GM19438 (cell line): ENCODE measurements around the gene RERE.

ENCODE experiments used
- ATAC-seq: cut with Tn5 transposase; IDR thresholded peaks from one replicate; pipeline ENCODE4 v1.9.1; 2021; ENCODE audit warnings: low read depth; ENCODE audit not compliant: unreplicated experiment

Gene RERE

DNA sequence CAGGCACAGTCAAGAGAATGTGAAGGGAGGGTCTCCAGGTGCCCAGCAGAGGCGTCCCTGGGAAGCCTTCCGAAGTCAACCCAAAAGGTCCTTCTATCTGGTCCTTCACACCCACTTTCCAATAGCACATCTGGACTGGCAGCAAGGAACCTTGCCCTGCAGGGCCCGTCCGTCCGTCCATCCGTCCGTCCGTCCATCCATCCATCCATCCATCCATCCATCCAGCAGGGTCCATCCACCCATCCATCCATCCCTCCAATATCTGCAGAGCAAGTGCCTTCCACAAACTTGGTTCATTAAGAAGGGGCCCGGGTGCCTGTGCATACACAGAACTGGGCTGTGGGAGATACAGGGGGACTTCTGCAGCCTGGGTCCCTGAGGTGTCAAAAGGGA lies 468.0 kb downstream of the RERE start:
- ATAC-seq, result no peak

DNA sequence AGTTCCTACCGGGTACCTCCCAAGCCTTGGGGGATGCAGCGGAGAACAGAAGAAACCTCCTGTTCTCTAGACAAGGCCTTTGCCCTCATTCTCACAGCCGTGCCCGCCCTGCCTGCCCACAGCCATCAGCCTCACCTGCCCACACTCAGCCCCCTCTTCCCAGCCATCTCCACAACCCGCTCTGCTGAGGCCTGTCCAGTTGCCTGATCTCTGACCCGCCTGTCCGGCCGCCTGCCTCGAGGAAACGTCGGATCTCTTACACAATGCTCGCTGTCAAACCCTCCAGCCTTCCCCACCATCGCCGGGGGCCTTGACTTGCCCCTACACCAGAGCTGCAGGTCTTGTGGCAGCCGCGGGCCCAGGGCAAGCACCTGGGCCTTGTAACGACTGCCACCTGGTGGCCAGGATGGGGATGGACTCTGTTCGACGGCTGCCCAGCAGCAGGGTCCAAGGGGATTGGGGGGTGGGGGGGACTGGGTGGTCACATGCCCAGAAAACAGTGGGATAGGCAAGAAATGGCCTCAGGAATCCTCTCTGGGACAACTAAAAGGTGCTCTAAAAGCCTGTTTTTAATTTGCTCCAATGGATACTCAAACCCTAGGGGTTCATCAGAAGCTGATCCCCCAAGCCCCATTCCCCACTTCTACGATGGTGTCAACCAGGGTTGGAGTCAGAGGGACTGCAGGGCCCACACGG lies 468.5 kb downstream of the RERE start:
- ATAC-seq, result no peak

DNA sequence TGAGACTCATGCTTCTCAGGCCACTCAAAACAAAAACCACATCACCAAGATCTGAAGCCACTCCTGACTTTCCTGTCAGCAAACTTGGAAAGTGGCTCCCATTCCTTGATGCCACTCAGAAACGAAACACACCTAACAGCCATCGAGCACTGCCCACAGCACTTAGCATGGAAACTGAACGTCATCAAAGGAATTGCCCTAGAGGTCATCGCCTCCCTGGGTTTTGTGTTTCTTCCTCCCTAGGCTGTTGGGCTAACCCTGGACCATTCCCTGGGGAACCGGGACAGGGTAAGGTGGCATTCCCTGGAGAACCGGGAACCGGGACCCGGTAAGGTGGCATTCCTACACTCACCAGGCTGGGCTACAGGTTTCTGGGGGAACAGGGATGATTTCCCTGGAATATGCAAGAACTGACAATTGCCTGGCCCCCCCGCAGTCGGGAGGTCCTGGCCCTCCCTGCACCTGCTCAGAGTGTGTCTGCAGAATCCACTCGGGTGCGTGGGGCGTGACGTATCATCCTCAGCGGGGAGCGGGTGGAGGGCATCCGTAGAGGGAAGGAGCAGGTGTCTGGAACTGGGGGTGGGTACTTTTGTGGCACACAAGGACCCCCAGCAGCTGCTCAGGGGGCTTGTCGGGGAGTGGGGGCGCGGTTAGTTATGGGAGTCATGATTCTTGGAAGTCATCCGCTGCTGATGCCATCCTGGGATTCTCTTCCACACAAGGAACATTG lies 469.2 kb downstream of the RERE start:
- ATAC-seq, result no peak

DNA sequence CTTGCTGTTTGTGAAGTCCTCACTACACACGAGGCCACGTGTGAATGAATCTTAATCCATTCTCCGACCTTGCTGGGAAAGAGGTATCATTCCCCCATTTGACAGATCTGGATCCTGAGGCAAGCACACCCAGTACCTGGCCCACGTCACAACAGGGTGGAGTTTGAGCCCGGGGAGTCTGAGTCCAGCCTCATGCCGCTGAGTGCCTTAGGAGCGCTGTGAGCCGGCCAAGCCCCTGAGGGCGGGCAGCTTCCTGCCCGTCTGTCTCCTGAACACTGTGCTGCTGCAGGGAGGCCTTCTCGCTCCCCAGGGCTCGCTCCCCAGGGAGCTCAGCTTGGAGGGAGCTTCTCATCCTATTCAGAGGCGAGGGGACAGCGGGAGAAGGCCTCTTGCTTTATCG lies 469.8 kb downstream of the RERE start:
- no peak for ATAC-seq

DNA sequence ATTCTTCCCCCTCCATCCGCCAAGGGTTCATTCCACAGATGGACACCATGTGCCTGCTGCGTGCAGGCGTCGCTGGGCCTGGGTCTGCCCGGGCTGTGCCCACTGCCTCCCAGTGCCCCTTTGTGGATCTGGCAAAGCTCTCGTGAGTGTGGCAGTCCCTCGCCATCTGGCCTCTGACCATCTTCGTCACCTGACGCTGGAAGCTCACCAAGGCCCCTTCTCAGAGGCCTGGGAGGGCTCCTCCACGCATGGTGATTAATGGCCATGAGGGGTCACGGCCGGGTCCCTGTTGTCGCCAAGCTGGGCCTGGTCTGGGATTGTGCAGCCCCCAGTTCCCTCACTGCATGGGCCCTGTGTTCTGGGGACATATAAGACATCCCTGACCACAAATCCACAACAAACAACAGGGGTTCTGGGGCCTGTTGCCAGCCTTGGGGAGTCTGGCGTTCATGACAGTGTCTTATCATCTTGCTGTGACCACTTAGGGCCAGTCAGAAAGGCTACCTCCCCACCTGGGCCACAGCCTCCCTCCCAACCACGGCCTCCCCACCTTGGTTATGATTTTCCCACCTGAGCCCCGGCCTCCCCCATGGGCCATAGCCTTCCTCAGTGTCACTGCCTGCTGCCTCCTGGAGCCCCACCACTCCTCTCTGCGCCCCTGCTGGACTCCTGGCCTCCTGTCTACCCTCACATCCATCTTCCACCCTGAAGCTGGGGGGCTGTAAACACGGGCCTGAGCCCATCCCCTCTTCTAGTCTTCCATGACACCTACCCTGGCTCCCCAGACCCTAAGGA lies 471.6 kb downstream of the RERE start:
- ATAC-seq, result no peak

DNA sequence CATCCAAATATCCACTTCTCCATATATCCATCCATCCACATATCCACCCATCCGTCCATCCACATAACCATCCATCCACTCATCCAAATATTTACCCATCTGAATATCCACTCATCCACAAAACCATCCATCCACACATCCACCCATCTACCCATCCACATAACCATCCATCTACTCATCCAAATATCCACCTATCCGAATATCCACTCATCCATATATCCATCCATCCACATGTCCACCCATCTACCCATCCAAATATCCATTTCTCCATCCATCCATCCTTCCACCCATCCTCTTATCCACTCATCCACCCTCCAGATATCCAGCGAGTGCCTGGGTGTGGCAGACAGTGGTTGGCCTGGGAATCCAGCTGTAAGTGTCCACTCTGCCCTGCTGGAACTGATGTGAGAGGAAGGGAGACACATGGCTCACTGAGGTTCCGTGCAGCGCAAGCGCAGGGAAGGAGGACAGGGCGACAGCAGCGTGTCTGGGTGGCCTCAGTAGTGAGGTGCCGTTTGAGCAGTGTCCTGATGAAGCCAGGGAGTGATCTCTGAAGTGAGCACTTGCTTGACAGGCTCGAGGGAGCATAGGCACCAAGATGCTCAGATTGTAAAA lies 472.4 kb downstream of the RERE start:
- no peak for ATAC-seq

DNA sequence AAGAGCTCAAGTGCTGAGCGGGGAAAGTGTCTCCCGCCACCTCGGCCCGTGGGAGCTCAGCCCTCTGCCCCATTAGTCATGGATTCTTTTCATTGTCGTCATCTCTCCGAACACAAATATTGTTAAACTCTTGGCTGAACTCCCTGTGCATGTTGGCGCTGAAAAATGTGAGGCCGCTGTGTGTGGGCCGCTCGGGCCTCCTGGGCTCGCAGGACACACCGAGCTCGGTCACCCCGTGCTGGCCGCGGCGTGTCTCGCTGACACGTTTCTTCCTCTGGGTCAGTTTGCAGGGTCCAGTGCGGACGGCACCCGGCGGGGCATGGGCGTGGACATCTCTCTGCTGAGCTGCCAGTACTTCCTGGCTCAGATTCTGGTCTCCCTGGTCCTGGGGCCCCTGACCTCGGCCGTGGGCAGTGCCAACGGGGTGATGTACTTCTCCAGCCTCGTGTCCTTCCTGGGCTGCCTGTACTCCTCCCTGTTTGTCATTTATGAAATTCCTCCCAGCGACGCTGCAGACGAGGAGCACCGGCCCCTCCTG lies 473.9 kb downstream of the RERE start:
- no peak for ATAC-seq

DNA sequence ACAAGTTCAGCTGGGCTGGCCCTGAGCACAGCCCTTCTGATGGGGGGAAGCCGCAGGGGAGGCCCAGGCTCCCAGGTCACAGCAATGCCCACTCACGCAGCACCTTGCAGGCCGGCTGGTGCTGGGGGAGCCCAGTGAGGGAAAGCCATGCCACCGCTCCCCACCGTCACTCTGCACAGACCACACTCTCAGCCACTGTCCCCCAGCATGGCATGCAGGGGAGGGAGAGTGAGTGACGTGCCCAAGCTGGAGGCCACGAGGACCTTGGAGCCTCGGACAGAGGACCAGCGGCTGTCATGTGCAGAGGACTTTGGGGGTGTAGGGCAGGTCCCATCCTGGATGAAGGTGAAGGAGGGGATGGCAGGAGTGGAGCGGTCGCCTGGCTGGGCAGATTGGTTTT lies 474.4 kb downstream of the RERE start:
- no peak for ATAC-seq

DNA sequence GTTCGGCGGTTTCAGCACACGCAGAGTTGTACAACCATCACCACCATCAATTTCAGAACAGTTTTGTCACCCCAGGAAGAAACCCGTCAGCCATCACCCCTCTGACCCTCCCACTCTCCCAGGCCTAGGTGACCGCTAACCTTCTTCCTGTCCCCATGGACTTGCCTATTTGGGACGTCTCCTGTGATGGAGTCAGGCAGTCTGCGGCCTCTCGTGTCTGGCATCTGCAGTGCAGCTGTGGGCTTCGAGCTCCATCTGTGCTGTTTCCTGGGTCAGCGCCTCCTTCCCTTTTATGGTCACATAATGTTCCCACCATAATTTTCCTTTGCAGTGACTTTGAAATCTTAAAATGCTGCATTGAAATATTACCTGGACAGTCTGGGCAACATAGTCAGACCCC lies 475.1 kb downstream of the RERE start:
- no peak for ATAC-seq

DNA sequence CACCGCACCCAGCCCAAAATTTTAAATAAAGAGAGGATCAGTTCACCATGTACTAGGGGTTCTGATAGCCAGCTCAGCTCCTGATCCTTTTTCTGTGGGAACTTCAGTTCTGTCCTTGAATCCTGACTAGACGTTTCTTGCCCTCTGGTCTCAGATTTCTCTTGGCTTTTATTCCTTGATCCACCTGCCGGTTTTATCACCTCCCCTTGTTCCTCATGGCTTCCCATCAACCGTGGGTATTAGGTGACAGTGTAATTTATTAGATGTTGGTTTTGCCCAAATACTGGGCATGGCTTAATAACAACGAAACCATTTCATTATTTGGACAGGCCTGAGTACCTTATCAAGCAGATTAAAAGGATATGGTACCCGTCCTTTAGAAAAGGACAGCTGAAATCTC lies 477.0 kb downstream of the RERE start:
- no peak for ATAC-seq

DNA sequence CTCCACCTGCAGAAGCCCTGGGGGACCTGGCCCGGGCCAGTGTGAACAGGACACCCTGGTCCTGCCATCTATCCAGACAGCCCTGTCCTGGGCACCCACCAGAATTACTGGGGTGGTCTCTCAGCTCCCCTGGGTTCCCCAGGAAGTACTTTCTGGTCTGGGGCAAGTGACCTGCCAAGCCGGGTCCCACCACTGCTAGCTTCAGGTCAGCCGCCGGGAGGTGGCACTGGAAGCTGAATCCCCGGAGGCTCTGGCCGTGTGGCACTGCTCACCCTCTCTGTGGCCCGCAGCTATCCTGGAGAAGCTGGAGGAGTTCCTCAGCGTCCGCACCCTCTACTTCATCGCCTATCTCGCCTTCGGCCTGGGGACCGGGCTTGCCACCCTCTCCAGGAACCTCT lies 478.2 kb downstream of the RERE start:
- no peak for ATAC-seq

DNA sequence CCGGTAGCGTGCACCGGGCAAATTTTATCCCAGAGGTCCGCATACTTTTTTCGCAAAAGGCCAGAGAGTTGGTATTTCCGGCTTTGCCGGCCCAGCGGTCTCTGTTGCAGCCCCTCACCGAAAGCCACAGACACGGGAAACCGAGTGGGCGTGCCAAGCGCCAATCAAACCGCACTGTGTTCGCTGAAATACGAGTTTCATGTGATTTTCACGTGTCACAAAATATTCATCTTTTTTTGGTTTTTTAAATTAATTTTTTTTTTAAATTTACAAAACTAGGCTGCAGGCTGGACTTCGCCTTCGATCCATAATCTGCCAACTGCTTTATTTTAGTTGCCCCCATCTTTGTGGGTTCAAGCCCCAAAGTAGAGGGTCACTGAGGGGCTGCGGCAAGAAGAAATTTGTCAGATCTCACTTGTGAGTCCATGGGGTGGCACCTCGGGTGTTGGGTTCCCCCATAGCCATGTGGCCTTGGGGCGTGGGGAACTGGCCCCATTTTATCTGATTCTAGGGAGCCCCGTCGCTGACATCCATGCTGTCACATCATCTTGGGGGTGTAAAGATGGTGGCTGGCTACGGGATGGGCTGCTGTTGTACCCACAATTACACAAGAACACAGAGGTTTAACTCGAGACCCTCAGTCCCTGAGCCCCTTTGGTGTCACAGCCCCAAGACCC lies 478.8 kb downstream of the RERE start:
- no peak for ATAC-seq

DNA sequence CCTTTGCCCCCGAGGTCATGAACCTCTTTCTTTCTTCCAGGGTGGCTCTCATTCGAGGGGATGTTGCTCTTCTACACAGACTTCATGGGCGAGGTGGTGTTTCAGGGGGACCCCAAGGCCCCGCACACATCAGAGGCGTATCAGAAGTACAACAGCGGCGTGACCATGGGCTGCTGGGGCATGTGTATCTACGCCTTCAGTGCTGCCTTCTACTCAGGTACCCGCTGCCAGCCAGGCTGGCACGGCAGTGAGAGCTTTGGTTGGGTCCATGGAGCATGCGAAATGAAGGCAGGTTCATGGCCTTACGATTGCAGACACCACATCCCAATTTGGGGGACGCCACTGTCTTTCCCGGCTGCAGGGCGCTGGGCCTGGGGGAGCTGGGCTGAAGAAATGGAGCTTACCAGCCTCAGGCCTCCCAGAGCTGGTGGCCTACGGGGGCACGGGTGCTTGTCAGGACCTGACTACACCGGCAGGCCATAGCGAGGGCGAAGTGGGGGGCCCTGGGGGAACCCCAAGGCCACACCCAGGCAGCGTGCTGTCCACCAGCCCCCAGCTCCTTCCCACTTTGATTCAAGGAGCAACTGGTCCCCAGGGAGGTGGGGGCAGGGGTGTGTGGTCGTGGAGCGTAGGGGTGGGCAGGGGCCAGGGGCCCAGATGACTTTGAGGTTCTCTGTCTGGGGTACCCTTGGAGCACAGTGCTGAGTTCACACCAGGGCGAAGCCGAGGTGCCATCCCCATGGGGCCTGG lies 479.5 kb downstream of the RERE start:
- no peak for ATAC-seq

DNA sequence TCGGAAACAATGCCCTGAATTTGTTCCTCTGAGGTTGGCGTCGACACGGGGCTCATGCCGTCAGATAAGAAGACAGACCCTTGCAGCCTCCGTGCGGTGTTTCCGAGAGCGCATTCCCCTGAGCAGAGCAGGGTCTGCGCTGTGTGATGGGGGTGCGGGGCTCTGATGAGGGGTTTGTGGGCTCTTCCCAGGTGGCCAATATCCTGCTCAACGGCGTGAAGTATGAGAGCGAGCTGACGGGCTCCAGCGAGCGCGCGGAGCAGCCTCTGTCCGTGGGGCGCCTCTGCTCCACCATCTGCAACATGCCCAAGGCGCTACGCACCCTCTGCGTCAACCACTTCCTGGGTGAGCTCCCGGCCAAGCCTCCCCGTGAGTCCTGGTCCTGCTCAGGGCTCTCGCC lies 482.2 kb downstream of the RERE start:
- no peak for ATAC-seq

DNA sequence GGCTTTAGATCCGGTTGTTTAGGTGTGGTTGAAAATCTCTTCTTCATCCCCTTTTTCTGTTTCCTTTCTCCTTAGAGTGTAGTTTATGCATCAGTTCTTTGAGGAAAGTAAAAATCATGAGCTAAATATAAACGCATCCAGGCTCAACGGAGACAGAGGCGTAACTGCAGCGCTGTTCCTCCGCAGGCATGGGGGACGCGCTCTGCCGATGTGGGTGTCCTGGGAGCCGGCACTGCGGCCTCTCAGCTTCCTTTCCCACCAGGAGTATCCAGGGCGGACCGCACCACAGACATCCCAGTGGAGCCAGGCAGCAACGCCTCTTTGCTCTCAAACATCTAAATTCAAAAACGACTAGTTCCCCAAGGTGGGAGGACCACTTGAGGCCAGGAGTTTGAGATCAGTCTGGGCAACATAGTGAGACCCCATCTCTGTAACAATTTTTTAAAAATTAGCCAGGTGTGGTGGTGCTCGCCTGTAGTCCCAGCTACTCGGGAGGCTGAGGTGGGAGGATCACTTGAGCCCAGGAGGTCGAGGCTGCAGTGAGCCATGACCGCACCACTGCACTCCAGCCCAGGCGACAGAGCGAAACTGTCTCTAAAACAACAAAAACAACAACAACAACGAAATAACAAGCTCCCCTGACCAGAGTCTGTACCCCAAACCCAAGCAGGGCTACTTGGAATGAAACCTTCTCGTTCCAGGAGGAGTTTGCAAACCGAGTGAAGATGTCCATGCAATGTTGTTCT lies 483.2 kb downstream of the RERE start:
- no peak for ATAC-seq

DNA sequence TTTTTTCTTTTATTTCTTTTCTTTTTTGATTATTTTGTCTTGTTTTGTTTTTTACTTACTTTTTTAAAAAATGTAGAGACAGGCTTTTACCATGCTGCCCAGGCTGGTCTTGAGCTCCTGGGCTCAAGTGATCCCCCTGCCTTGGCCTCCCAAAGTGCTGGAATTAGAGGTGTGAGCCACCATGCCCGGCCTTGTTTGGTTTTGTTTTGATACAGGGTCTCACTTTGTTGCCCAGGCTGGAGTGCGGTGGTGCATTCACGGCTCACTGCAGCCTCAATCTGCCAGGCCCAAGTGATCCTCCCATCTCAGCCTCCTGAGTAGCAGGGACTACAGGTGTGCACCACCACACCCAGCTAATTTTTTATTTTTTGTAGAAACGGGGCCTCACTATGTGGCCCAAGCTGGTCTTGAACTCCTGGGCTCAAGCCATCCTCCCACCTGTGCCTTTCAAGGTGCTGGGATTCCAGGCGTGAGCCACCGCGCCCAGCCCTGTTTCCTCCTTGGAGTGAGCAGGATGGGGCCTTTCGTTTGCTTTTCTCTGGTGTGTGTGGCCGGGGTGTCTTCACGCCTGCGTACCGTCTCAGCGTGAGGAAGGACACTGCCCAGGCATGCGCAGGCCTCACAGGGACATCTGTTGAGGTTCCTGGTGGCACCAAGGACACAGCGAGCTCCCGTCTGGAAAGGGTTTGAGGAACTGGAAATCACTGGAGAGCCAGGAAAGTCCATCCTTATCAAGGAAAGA lies 484.0 kb downstream of the RERE start:
- ATAC-seq, result no peak

DNA sequence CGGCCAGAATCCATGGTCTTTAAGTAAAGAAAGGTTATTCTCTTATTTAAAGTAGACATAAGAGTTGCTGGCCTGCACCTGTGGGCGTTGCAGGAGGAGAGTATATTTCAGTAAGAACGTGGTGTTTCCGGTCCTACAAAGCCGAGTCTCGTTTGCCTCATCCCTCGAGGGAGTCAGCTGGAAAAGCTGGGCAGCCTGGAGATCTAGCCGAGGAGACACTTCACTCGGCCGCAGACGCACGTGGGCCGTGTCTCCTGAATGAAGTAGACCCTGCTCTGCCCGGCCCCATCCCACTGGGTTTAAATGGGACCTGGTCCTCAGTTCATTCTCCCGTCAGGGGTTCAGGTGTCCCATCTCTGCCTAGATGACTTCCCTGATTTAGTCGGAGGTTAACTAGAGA lies 484.6 kb downstream of the RERE start:
- no peak for ATAC-seq
